Measurements from ENCODE around the gene HSPD1.

Gene HSPD1

DNA sequence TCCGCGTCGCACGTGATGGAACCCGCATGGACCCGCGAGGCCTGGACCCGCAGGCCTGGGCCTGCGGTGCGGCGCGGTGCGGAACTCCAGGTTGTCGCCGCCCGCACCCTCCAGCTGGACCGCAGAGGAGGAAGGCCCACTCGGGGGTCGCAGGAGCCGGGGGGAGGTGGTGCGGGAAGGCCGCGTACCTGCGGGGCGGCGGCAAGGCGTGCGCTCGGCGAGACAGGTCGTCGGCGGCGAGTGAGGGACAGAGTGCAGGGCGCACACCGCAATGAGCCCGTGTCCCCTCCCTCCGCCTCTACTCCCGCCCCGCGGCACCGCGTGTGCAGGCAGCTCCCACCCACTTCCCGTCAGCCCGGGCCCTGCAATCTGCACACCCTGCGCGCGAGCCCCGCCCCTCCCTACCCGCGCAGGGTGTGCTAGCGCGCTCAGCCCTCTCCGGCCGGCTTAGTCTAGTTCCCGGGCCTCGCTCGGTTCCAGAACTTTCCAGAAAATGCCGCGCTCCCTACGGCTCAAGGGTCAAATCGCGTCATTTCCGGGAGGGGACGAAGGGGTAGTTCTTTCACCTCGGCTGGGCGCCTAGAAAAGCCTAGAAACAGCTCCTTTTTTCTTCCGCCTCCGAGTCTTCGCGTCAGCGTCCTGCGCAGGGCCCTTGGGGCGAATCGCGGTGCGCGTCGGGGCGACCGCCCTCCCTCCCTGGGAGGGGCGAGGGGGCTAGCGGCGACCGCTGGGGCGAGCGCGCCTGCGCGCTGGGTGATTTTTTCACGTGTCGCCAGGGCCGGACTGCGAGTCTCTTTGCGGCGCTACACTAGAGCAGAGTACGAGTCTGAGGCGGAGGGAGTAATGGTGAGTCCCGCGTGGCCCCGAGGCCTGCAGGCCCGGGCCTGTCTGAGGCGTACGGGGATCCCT is at the start of gene HSPD1, which contains the start of gene HSPE1:
Gene HSPD1 (minus strand): TSS at position 247 of the 909 bp plus-strand sequence. CDS start 992 bp downstream, outside the sequence.
Gene HSPE1 (plus strand): TSS at position 786 of the 909 bp plus-strand sequence. CDS start 58 bp downstream, at position 844.
- peak; percentile 99 for DNase-seq

DNA sequence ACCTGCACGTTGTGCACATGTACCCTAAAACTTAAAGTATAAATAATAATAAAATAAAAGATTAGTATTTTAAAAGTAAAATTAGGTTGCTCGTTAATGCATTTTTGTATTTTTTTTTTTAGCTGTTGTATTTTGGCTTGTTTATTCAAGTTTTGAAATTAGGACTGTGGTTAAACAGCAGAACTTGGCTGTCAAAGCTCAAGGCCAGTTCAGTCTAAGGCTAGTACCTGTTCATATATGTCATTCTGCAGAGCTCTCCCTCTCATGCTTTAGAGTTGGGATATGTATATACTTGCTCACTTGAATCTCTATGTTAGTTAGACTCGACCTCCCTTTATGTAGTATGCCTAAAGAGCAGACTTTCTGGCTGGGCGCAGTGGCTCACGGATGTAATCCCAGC is 48.9 kb upstream of the HSPD1 start:
- no peak for DNase-seq

DNA sequence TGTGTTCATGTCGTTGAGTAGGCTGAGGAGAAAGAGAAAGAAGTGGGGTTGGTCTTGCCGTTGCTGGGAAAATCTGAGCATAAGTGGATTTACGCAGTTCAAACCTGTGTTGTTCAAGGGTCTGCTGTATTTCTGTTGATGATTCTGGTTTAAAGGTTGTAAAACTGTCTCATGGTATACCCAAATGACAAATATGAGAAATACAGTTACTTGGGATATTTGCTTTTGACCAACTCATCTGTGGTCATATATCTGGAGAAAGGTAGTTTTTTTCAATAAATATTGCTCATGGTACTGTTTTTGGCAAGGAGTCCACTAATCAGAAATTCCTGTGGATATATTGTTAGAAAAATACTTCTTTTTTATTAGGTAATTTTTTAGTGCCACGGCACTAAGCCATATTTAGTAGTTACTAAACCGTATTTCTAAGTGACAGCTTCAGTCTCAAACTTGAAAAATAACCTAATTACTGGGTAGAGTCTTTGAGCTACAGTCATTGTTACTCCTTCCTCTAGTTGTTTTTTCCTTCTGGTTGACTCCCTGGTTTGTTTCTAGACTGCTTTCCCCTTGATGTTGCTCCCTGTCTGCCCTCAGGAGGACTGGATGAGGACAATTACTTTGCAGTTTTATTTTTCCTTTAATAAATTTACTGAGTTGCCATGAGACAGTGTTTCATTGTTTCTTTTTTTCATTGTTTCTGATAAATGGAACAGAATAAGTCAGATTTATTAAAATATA is 47.7 kb upstream of the HSPD1 start:
- DNase-seq = no peak

DNA sequence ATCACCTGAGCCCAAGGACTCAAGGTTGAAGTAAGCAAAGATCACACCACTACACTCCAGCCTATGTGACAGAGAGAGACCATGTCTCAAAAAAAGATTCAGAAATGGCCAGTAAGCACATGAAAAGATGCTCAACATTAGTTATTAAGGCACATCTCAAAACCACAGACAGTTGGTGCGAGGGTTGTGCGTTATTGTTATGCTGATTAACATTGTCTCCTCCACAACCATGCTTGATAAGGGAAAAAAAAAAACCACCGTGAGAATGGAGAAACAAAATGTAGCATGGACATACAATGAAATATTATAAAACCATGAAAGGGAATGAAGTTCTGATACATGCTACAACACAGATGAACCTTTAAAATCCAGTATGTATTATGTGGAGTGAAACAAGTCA is 43.6 kb upstream of the HSPD1 start:
- DNase-seq = no peak

DNA sequence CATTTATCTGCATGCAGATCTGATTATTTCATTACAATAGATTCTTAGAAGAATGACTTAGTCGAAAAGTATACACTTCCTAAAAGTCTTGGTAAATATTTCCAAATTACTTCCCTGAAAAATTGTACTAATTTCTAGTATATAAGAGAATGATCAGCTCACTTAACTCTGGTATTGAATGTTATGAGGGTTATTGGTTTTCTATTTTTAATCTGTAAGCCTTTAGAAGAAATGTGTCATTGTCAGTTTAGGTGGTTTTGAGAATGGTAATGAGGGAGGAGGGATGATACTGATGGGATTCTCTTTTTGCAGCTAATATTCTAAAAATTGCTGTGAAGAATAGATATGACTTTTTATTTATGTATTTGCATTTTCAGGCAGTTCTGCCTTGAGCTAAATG is 40.1 kb upstream of the HSPD1 start:
- DNase-seq = no peak

DNA sequence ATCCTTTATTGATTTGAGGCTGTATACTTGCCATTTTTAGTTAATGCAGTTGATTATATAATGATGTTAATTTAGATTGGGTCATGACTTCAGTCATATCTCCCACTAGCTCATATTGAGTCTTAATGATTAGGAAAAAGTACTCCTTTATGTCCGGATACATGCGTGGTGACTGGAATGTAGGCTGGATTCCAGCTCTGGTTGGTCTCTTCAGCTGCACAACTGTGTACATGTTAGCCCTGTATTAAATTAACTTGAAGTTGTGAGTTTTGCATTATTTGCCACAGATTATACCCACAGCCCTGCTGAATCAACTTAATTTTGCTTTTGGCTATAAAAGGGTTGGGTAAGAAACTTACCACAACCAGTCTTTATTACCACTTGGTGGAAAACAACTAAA is 38.8 kb upstream of the HSPD1 start:
- DNase-seq = no peak

DNA sequence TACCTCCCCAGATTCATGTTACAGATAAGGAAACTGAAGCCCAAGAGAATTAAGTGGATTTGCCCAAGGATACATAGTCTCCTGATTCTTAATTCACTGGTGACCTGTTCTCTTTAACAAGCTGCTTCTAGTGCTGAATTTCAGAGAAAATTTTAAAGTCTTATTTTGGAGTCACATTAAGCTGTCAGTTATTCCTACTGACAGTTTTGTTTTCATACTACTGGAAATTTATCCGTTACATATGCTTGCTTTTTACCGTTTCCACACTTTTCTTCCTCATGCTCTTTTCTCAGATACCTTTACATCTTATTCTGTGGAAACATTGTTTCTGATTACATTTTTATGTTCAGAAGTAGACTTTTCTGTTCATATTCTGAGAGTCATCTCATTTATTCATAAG is 17.5 kb upstream of the HSPD1 start:
- no peak for DNase-seq

DNA sequence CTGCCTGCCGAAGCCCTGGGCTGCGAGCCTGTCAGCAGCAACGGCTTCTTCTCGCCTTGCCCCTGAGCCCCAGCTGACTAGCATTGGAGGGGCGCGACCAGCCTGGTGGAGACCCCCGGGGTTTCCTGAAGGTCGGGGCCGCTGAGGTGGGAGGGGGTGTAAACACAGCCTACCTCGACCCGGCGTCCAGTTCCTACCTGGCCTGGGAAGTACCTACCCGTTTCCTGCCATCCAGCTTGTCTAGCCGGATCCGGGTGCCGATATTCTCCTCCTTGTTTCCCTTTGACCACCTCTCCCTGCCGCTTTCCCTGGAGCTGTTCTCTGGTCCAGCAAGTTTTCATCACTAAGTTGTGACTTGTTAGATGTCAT is 16.7 kb upstream of the HSPD1 start:
- DNase-seq = peak in 1 of 2 experiments; percentile 7

DNA sequence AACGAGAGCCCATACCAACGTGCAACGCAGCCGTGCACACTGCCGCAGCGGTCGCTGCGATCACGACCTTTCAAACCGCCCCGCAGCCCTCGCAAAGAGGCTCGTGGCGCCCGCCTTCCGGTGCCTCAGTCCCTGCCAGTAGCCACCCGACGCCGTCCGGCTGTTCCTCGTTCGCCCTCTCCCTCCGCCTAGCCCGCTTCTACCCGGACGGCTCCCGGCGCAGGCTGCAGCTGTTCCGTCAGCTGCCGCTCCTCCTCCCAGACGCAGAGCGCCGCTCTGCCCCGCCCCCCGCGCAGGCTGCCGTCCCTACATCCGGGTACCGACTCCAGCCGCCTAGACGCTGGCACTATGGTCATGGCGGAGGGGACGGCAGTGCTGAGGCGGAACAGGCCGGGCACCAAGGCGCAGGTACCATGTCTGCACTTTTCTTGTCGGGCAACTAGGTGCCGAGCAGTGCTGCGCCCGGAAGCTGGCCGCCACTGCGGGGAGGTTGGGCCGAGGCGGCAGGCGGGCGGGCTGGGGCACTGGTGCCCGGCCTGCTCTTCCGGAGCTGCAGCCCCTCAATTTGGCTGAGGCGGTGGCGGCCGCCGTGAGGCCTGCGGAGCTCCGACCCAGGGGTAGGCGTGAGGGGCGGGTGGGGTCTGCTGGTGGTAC is 16.2 kb upstream of the HSPD1 start, which contains the start of gene MOB4:
Gene MOB4 (plus strand): TSS at position 328 of the 654 bp plus-strand sequence. CDS start 21 bp downstream, at position 349.
- peak; percentile 90 to 91 for DNase-seq

DNA sequence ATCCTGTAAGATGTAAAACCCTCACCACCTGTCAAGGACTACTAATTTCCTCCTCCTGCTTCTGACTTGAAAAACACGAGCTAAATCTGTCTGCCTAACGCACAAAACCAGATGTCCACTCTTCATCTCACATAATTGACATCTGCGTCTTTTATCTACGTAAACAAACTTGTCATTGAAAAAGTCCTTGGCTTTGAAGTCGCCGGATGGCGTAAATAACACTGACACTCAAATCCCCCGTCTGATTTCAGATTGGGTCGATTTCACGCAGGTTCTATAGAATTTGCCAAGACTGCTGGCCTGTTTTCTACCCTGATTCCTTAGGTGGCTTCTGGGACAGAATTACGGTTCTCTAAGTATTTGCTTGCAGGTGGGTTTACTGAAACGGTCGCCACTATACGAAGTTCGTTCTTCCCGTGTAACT is 15.7 kb upstream of the HSPD1 start:
- no peak for DNase-seq

DNA sequence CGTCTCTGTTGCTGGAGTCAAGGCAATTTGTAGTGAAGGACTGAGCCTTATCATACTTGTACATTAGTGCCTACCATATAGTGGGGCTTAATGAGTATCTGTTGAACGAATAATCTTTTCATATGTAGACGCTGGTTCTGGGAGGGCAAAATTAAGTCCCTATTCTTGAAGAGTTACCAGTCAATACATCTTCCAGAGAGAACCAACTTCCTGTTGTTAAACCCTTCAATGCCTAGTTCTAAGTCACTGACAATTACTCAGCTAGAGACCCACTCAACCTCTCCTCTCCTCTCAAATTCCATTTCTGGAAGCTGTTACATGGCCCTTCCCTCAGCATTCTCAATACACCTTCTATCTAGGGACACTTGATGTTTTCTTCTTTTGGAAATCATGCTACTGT is 15.1 kb upstream of the HSPD1 start:
- DNase-seq = no peak

DNA sequence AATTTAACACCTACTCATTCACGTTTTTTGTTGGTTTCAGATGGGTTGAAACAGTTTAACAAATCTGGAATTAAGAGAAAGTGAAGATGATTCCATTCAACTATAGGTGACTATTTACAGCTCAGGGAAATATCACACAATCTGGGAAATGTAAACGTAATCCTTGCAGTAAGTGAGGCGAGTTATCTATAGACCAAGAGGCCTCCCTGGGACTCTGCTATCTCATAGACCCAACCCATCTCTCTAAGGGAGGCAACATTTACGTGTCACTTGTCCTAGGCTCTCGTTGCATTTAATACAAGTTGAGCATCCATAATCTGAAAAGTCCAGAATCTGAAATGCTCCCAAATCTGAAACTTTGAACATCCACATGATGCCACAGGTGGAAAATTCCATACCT is 14.3 kb upstream of the HSPD1 start:
- DNase-seq = no peak

DNA sequence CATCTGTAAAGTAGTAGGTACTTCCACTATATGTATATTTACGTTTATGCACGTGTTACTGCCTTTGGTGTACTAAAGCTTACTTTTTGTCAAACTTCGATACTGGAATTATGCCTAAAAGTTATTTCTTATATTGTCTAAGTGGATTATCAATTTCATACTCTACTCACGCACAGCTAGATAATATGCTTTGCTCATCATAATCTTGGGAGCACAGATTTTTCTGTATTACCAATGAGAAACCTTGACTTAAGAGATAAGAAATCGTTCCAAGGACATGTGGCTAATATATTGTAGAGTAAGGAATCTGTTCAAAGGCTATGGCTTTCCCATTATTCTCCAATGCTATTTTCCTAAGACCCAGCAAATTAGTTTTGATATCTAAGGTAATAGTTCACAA is 7.0 kb upstream of the HSPD1 start:
- no peak for DNase-seq

DNA sequence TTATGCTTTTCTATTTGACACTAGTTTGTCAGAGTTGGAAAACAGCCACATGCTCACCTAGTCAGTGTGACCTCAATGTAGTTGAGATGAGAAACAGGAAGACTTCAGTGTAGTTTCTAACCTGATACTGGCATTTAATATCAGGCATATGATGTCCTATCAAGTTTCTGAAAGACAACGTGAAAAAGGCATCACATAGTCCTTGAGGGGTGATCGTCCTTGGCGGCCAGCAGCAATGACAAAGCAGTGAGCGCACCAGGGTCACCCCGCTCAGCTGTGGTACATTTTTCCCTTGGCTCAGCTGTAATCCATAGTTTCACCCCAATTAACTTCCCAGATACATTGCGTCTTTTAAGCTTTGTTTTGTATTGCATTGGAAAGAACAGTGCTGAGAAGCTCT is 4.9 kb upstream of the HSPD1 start:
- no peak for DNase-seq

DNA sequence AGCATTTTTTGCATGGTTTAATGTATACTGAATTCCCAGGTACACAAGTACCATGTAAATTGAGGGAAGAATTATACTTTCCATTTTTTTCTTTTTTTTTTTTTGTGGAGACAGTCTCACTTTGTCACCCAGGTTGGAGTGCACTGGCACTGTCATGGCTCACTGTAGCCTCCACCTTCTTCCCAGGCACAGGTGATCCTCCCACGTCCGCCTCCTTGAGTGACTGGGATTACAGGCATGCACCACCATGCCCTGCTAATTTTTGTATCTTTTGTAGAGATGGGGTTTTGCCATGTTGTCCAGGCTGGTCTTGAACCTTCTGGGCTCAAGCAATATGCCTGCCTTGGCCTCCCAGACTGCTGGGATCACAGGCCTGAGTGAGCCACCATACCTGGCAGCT is 4.4 kb upstream of the HSPD1 start:
- DNase-seq = no peak

DNA sequence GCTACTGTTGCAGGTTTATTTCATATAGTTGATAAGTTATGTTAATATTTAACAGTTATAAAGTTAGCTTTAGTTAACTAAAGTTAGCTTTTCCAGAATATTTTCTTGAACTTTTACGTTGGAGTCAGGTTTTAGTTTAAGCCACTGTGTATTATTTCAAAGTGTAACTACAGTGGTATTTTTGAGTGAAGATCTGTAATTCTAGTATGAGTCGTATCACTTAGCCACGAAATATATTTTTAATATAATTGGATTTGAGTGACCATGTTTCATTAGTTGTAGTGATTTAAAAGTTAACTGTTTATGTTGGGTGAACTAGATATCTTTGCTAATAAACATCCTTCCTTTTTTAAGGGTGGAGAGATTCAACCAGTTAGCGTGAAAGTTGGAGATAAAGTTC is 3.0 kb upstream of the HSPD1 start:
- no peak for DNase-seq

DNA sequence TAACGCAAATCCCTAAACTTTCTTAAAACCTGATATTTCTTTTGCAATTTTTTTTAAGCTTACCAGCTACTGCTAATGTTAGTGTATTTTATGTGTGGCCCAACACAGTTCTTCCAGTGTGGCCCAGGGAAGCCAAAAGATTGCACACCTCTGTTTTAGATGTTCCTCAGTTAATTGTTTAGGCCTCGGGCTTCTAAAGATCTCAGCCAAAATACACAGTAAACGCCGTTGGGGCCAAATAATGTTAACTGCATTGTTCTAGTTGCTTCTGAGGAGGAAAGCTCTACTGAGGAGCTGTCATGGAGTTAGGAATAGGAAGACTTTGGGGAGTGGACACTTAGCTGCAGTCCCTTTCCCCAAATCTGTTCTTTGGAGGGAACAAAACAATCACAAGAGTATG is 2.6 kb upstream of the HSPD1 start:
- no peak for DNase-seq

DNA sequence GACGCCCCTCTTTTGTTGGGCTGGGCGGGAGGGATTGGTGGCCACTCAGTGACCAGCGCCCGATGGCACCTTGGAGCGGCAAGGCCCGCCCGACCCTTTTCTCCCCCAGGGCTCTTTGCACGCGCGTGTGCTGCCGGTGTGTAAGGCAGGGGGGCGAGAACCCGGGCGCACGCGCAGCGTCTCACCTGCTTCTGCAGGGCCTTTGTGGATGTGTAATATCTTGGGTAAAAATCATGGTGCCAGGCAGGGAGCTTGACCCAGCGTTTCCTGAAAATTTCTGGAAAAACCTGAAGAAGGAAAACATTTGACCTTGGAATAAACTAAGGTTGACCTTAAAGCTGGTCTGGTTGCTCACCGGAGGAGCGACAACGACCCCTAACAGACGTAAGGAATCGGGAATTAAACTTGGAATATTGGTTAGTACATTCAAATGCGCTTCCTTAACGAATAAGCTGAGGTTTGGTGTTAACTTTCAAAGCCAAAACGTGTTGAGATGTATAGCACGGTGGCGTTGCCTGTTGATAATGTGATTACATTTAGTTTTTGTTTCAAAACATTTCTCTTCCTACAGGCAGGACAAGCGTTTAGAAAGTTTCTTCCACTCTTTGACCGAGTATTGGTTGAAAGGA is 977 bp upstream of the HSPD1 start:
- DNase-seq = peak in 1 of 2 experiments; percentile 38

DNA sequence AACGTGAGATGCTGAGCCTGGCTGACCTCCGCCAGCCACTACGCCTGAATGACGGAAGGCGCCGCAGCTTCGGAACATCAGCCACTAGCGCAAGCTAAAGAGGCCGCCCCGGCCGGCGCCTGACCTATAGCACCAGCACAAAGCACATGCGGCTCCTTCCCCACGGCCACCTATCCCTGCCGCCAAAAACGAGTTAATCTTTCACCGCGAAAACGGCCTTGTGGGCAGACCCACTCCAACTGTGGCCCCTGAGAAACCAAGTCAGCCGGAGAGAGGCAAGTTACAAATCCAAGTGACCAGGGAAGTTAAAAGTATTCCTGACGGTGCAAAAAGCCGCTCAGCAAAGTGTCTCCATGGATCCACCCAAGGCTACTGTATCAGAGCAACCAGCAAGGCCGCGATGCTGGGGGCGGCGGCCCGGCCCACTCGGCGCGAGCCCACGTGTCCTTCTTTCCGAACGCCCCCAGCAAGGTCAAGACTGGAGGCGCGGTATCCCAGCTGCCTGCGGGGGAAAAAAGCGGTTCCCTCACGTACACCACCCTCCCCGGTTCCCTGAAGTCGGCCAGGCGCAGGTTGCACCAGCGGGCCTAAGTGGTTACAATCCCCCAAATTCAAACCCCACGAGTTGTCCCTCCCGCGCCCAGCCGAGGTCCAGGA is 575 bp downstream of the HSPD1 start:
- peak in 1 of 2 experiments; percentile 40 for DNase-seq

DNA sequence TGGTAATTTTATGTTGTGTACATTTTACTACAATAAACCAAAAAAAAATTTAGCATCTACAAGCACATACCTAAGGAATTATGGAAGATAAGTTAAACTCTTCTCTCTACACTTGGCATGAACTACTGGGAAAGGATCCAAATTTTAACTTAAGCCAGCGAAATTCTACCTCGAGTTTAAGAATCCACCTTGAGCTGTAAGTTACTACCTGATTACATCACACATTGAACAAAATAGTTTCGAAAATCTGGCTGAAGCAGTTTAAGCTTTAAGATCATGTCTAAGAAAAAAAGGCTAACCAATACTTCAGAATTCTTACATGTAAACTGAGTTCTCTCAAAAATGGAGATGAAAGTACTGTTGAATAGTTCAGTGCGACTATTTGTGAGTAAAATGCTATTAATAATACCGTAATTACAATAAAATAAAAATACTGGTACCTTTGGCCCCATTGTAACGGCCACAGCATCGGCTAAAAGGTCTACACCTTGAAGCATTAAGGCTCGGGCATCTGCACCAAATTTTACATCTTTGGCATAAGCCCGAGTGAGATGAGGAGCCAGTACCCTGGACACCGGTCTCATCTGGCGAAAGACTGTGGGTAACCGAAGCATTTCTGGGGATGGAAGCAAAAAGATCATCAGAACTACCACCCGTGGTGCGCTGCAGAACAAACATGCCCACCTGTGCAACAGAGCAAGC is 1.3 kb downstream of the HSPD1 start:
- DNase-seq = no peak

DNA sequence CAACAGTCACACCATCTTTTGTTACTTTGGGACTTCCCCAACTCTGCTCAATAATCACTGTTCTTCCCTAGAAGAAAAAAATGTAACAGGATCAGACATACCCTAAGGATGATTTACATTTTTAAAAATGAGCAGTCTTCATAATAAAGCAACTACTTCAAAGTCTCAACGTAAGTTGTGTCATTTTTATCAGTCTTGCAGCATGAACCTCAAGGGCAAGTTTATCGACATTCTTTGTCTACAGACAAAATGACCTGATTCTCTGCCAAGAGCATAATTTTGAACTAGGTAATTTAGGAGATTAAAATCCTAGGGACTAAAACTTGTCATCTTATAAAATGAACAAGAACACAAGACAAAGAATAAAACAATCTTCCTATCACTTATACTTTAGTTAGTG is 2.3 kb downstream of the HSPD1 start:
- DNase-seq = no peak

DNA sequence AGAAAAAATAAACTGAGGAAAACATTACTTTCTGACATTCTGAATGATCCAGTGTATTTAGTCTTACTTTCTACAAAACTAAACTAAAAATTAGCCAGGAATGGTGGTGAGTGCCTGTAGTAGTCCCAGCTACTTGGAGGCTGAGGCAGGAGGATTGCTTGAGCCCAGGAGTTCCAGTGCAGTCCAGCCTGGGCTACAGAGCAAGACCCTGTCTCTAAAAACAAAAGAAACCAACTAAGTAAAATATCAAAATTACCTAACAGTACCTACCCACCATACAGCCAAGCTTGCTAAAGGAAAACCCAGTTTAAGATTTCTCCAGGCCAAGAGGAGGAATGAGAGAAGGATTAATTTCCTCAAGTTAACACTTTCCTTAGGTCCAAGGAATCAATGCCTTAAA is 2.9 kb downstream of the HSPD1 start:
- no peak for DNase-seq

All from NCI-H1930 (cell line).